Immature natural killer cell (primary cell): ENCODE results near the gene CHRNG. TPM values are rescaled to one million over a fixed set of nuclear protein-coding genes. Genes with fewer than 3 reads are reported as not detected.

ENCODE experiments used
- DNase-seq, 3 donors: peaks; one replicate each; pipeline ENCODE4 v3.0.0; 2022; ENCODE audit warnings: mixed read lengths in 1 of 3
- H3K27ac Mint-ChIP-seq, 6 donors: one replicate each; pipeline ENCODE4 v1.8.0; 2020; ENCODE audit warnings: mixed read lengths in 6 of 6, mild to moderate bottlenecking in 5 of 6, inconsistent platforms in 4 of 6, moderate library complexity in 3 of 6
- H3K27me3 Mint-ChIP-seq, 3 donors: one replicate each; pipeline ENCODE4 v1.8.0; 2020 to 2021; ENCODE audit warnings: low read depth in 3 of 3, mild to moderate bottlenecking in 3 of 3, mixed read lengths in 3 of 3, moderate library complexity in 3 of 3, inconsistent platforms in 1 of 3
- H3K36me3 Mint-ChIP-seq, 3 donors: one replicate each; pipeline ENCODE4 v1.8.0; 2020; ENCODE audit warnings: mixed read lengths in 3 of 3, inconsistent platforms in 2 of 3, mild to moderate bottlenecking in 2 of 3
- H3K4me1 Mint-ChIP-seq, 2 donors: one replicate each; pipeline ENCODE4 v1.8.0; 2020; ENCODE audit warnings: inconsistent platforms in 2 of 2, mild to moderate bottlenecking in 2 of 2, mixed read lengths in 2 of 2, moderate library complexity in 1 of 2
- H3K4me3 Mint-ChIP-seq, 5 donors: one replicate each; pipeline ENCODE4 v1.8.0; 2020; ENCODE audit warnings: mild to moderate bottlenecking in 5 of 5, mixed read lengths in 5 of 5, inconsistent platforms in 3 of 5, moderate library complexity in 3 of 5
- H3K9me3 Mint-ChIP-seq, 6 donors: one replicate each; pipeline ENCODE4 v1.8.0; 2020; ENCODE audit warnings: mild to moderate bottlenecking in 6 of 6, mixed read lengths in 6 of 6, inconsistent platforms in 4 of 6, moderate library complexity in 3 of 6
- polyA plus RNA-seq, 3 donors: library from polyadenylated mRNA; unstranded; fragments of 300-500 nt; fragmentation: Illumina TruSeq; gene quantifications; one replicate each; pipeline ENCODE4 v1.2.3, GENCODE V29; 2021

CHRNG gene
- polyA plus RNA-seq, 3 donors from 2014 or later, result not detected

GRCh38 chr2:232516551-232516950 is 22.9 kb upstream of the CHRNG start:
- no peak for DNase-seq
- H3K36me3 Mint-ChIP-seq, result peaks cover 0 to 3% (median 0%) of the 10 kb centered on the region in 3 donors
- no peaks in the 10 kb centered on the region for H3K9me3 Mint-ChIP-seq
- peaks cover 0 to 2% of the 10 kb centered on the region in 2 donors for H3K4me1 Mint-ChIP-seq
- H3K4me3 Mint-ChIP-seq, result no peak overlapping the region
- H3K27ac Mint-ChIP-seq, result no peak overlapping the region
- peaks cover 3% of the 10 kb centered on the region in 3 donors for H3K27me3 Mint-ChIP-seq

GRCh38 chr2:232518844-232519243 is 20.6 kb upstream of the CHRNG start:
- peaks cover 0 to 3% (median 0%) of the 10 kb centered on the region in 3 donors for H3K36me3 Mint-ChIP-seq
- no peak overlapping the region for H3K27ac Mint-ChIP-seq
- no peaks in the 10 kb centered on the region for H3K9me3 Mint-ChIP-seq
- no peak overlapping the region for H3K4me3 Mint-ChIP-seq
- peaks cover 7 to 9% (median 9%) of the 10 kb centered on the region in 3 donors for H3K27me3 Mint-ChIP-seq
- no peak for DNase-seq
- H3K4me1 Mint-ChIP-seq, result peaks cover 0 to 6% of the 10 kb centered on the region in 2 donors

- no peak for DNase-seq
- Mint-ChIP-seq H3K36me3 (peaks cover 0 to 3% (median 0%) of the 10 kb centered on the region in 3 donors), H3K27ac (no peak within 1 kb of the TSS), H3K4me3 (peak within 1 kb of the TSS in 1 of 5 donors; percentile 26), H3K4me1 (peaks cover 0 to 8% of the 10 kb centered on the region in 2 donors), H3K27me3 (peaks cover 7 to 13% (median 8%) of the 10 kb centered on the region in 3 donors), H3K9me3 (no peaks in the 10 kb centered on the region)
These were observed 19.7 kb upstream of the CHRNG start, which contains the start of gene PRSS56 for GRCh38 chr2:232519581-232520438. PRSS56 (plus strand) TSS chr2:232520388; CDS start chr2:232520599, 211 bp downstream.

DNA sequence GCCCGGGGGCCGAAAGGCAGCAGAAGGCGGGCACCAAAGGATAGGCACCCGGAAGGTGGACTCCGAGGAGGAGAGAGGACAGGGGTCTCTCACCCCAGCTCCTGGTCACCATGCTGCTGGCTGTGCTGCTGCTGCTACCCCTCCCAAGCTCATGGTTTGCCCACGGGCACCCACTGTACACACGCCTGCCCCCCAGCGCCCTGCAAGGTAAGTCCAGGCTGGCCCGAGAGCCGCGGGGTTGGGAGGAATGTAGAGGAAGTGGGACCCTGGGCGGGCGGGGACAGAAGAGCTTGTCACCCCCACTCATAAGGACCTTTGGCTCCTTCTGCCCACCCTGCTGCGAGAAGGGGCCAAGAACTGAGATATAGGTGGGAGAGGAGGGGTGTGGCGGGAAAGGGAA is 19.0 kb upstream of the CHRNG start:
- Mint-ChIP-seq H3K4me1 (peaks cover 0 to 8% of the 10 kb centered on the region in 2 donors), H3K27ac (no peak overlapping the region), H3K36me3 (peaks cover 0 to 3% (median 0%) of the 10 kb centered on the region in 3 donors), H3K27me3 (peaks cover 7 to 13% (median 8%) of the 10 kb centered on the region in 3 donors), H3K4me3 (peak overlapping the region in 1 of 5 donors; percentile 26), H3K9me3 (no peaks in the 10 kb centered on the region)
- DNase-seq, result no peak

- peak overlapping the region in 1 of 5 donors; percentile 69 for H3K4me3 Mint-ChIP-seq
- H3K36me3 Mint-ChIP-seq, result peaks cover 0 to 3% (median 0%) of the 10 kb centered on the region in 3 donors
- H3K27me3 Mint-ChIP-seq, result peaks cover 8 to 13% (median 9%) of the 10 kb centered on the region in 3 donors
- no peak for DNase-seq
- H3K27ac Mint-ChIP-seq, result no peak overlapping the region
- no peaks in the 10 kb centered on the region for H3K9me3 Mint-ChIP-seq
- peaks cover 0 to 8% of the 10 kb centered on the region in 2 donors for H3K4me1 Mint-ChIP-seq
These were observed 18.4 kb upstream of the CHRNG start for GRCh38 chr2:232521098-232521497.

GRCh38 chr2:232521959-232522622 is 17.4 kb upstream of the CHRNG start:
- peak; percentile 52 to 58 (median 56) for DNase-seq
- peaks cover 0 to 8% of the 10 kb centered on the region in 2 donors for H3K4me1 Mint-ChIP-seq
- peak overlapping the region in 1 of 5 donors; percentile 53 for H3K4me3 Mint-ChIP-seq
- peaks cover 8 to 17% (median 8%) of the 10 kb centered on the region in 3 donors for H3K27me3 Mint-ChIP-seq
- peaks cover 0 to 3% (median 0%) of the 10 kb centered on the region in 3 donors for H3K36me3 Mint-ChIP-seq
- no peak overlapping the region for H3K27ac Mint-ChIP-seq
- H3K9me3 Mint-ChIP-seq, result no peaks in the 10 kb centered on the region

- Mint-ChIP-seq H3K27me3 (peaks cover 7 to 18% (median 10%) of the 10 kb centered on the region in 3 donors), H3K9me3 (no peaks in the 10 kb centered on the region), H3K27ac (no peak overlapping the region), H3K36me3 (peaks cover 0 to 3% (median 0%) of the 10 kb centered on the region in 3 donors), H3K4me1 (peaks cover 0 to 8% of the 10 kb centered on the region in 2 donors), H3K4me3 (peak overlapping the region in 4 of 5 donors; percentile 21 to 70 (median 58))
- no peak for DNase-seq
These were observed 16.7 kb upstream of the CHRNG start for GRCh38 chr2:232522623-232523401.

DNA sequence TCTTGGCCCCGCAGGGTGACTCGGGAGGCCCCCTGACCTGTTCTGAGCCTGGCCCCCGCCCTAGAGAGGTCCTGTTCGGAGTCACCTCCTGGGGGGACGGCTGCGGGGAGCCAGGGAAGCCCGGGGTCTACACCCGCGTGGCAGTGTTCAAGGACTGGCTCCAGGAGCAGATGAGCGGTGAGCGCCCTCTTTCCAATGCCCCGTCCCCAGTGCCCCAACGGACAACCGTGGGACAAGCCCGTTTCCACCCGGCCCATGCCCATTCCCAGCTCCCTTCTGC is 16.1 kb upstream of the CHRNG start:
- Mint-ChIP-seq H3K4me3 (peak overlapping the region in 2 of 5 donors; percentile 62 to 70), H3K27me3 (peaks cover 9 to 18% (median 11%) of the 10 kb centered on the region in 3 donors), H3K27ac (no peak overlapping the region), H3K36me3 (peaks cover 0 to 3% (median 0%) of the 10 kb centered on the region in 3 donors), H3K9me3 (no peaks in the 10 kb centered on the region), H3K4me1 (peaks cover 3 to 8% of the 10 kb centered on the region in 2 donors)
- DNase-seq, result no peak

GRCh38 chr2:232523682-232524597 is 15.6 kb upstream of the CHRNG start:
- Mint-ChIP-seq H3K9me3 (no peaks in the 10 kb centered on the region), H3K27ac (no peak overlapping the region), H3K36me3 (no peaks in the 10 kb centered on the region), H3K27me3 (peaks cover 9 to 18% (median 11%) of the 10 kb centered on the region in 3 donors), H3K4me1 (peaks cover 9 to 13% of the 10 kb centered on the region in 2 donors), H3K4me3 (peak overlapping the region in 1 of 5 donors; percentile 38)
- DNase-seq, result no peak

- H3K27me3 Mint-ChIP-seq, result peaks cover 9 to 18% (median 11%) of the 10 kb centered on the region in 3 donors
- DNase-seq, result no peak
- H3K4me3 Mint-ChIP-seq, result no peak overlapping the region
- H3K9me3 Mint-ChIP-seq, result no peaks in the 10 kb centered on the region
- H3K36me3 Mint-ChIP-seq, result no peaks in the 10 kb centered on the region
- peaks cover 14 to 17% of the 10 kb centered on the region in 2 donors for H3K4me1 Mint-ChIP-seq
- H3K27ac Mint-ChIP-seq, result no peak overlapping the region
These were observed 14.7 kb upstream of the CHRNG start for GRCh38 chr2:232524771-232525170.

DNA sequence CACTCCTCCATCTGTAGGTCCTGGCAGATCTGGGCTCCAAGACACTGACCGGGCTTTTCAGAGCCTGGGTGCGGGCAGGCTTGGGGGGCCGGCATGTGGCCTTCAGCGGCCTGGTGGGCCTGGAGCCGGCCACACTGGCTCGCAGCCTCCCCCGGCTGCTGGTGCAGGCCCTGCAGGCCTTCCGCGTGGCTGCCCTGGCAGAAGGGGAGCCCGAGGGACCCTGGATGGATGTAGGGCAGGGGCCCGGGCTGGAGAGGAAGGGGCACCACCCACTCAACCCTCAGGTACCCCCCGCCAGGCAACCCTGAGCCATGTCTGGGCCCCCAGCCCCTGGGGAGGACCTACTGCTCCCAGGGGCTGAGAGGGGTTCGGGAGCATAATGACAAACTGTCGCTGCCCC is 14.3 kb upstream of the CHRNG start:
- no peaks in the 10 kb centered on the region for H3K36me3 Mint-ChIP-seq
- H3K4me1 Mint-ChIP-seq, result peaks cover 14 to 17% of the 10 kb centered on the region in 2 donors
- H3K27me3 Mint-ChIP-seq, result peaks cover 9 to 18% (median 11%) of the 10 kb centered on the region in 3 donors
- no peaks in the 10 kb centered on the region for H3K9me3 Mint-ChIP-seq
- no peak for DNase-seq
- H3K27ac Mint-ChIP-seq, result no peak overlapping the region
- no peak overlapping the region for H3K4me3 Mint-ChIP-seq

DNA sequence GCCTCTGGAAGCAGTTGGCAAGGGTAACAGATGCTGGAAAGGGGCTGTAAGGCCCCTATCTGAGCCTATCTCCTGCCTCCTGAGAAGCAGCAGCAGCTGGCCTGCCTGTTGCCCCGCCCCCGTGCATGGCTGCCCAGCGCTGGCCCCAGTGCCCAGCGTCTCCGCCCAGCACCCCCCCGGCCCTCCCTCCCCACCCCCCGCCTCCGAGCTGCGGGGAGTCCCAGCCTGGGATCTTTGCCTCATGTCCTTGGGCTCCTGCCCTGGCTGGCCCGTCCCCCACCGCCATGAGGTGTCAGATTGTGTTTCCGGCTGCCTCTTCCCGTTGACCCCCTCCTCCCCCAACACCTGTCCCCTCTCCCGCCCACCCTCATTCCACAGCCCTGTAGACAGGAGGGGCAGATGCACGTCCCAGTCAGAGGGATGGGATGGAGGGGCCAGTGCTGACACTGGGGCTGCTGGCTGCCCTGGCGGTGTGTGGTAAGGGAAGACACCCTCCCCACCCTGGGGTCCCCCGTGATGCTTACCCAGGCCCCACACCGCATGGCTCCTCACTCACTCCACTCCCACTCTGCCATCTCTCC is 13.6 kb upstream of the CHRNG start, which contains the start of gene CHRND:
Gene CHRND (plus strand): TSS at position 370 of the 581 bp plus-strand sequence. CDS start 56 bp downstream, at position 426.
- H3K4me3 Mint-ChIP-seq, result no peak within 1 kb of the TSS
- no peak for DNase-seq
- H3K27ac Mint-ChIP-seq, result no peak within 1 kb of the TSS
- no peaks in the 10 kb centered on the region for H3K36me3 Mint-ChIP-seq
- H3K9me3 Mint-ChIP-seq, result no peaks in the 10 kb centered on the region
- peaks cover 14 to 17% of the 10 kb centered on the region in 2 donors for H3K4me1 Mint-ChIP-seq
- peaks cover 9 to 20% (median 10%) of the 10 kb centered on the region in 3 donors for H3K27me3 Mint-ChIP-seq
